Large intestine (tissue), 3 donors: ENCODE data around the gene C7orf57. TPM values are rescaled to one million over a fixed set of nuclear protein-coding genes. Genes with fewer than 3 reads are reported as not detected.

Source experiments
- DNase-seq, 2 donors: peaks; one replicate each; pipeline versions ENCODE4 v3.0.0 to v3.0.0-alpha.2; 2013
- H3K27ac ChIP-seq: one replicate; pipeline ENCODE4 v1.5.1; 2013; ENCODE audit warnings: low read length
- H3K27me3 ChIP-seq: 2 replicates; pipeline ENCODE4 v1.6.1; 2013; ENCODE audit warnings: low read length; ENCODE audit not compliant: control insufficient read depth, insufficient read depth
- H3K36me3 ChIP-seq: 2 replicates; pipeline ENCODE4 v1.6.1; 2013; ENCODE audit warnings: low read length; ENCODE audit not compliant: control insufficient read depth, insufficient read depth
- H3K4me1 ChIP-seq: one replicate; pipeline ENCODE4 v1.6.1; 2013; ENCODE audit warnings: low read length; ENCODE audit not compliant: control insufficient read depth, insufficient read depth
- H3K4me3 ChIP-seq: one replicate; pipeline ENCODE4 v1.5.1; 2013; ENCODE audit warnings: low read length
- H3K9me3 ChIP-seq: one replicate; pipeline ENCODE4 v1.6.1; 2013; ENCODE audit warnings: mild to moderate bottlenecking, low read depth, low read length, moderate library complexity; ENCODE audit not compliant: control insufficient read depth
- WGBS: methylation state at CpG from one replicate; pipeline ENCODE4 v1.1.5; 2013; ENCODE audit warnings: low lambda C conversion rate; ENCODE audit not compliant: insufficient coverage; 5-methylcytosine and 5-hydroxymethylcytosine counted together
- polyA plus RNA-seq: library from polyadenylated mRNA; unstranded; fragments of 120-200 nt; gene quantifications from one replicate; pipeline ENCODE4 v1.2.1, GENCODE V29; 2013

The C7orf57 gene
- polyA plus RNA-seq, 1 donor, result 0.28 TPM

DNA sequence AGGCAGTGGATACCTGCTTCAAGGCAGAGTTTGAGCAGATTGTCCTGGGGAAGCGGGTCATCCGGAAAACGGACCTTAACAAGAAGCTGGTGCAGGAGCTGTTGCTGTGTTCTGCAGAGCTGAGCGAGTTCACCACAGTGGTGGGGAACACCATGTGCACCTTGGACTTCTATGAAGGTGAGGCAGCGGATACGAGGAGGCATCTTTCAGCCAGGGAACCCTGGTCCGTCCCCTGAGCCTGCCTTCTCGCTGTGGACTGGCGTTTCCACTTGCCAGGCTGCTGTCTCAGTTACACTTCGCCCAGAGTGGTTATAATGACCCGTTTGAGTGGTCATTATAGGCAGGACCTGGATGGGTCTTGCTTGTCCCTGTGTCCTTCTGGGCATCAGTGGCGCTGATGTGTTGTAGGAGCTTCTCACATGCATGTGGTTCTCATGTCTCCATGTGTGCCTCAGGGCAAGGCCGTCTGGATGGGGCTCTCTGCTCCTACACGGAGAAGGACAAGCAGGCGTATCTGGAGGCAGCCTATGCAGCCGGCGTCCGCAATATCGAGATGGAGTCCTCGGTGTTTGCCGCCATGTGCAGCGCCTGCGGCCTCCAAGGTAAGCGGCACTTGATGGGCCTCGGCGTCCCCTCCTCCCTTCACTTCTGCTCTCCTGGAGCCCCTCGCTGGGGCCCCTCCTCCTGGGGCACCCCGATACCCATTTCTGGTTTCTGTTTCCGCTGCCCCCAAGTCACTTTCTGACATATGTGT is 71.7 kb downstream of the C7orf57 start:
- Histone ChIP-seq H3K4me3 (no peak overlapping the region), H3K27me3 (no peaks in the 10 kb centered on the region), H3K9me3 (no peaks in the 10 kb centered on the region), H3K27ac (no peak overlapping the region), H3K36me3 (peaks cover 20% of the 10 kb centered on the region), H3K4me1 (peaks cover 3% of the 10 kb centered on the region)
- WGBS, result 100% methylated on average over 2 of the region's 29 CpGs
- no peak for DNase-seq

DNA sequence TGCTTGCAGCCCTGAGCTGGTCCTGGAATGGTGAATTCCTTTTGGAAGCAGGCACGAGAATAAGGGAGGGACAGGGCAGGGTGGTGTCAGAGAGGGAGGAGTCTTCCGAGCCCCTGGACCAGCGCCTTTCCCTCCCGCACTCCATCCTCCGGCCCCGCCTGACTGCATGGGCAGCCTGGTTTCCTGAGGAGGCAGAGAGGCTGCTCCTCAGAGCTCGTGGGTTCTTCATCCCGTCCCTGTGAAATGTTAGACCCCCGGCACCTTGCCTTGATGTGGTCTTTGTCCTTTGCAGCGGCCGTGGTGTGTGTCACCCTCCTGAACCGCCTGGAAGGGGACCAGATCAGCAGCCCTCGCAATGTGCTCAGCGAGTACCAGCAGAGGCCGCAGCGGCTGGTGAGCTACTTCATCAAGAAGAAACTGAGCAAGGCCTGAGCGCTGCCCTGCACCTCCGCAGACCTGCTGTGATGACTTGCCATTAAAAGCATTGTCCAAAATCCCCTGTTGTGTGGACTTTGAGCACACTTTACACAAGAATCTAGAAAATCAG is 72.7 kb downstream of the C7orf57 start:
- DNase-seq, result no peak
- peaks cover 3% of the 10 kb centered on the region for H3K4me1 ChIP-seq
- WGBS, result no CpG with 5 or more reads among the region's 18 CpGs
- H3K4me3 ChIP-seq, result no peak overlapping the region
- no peaks in the 10 kb centered on the region for H3K27me3 ChIP-seq
- H3K9me3 ChIP-seq, result no peaks in the 10 kb centered on the region
- no peak overlapping the region for H3K27ac ChIP-seq
- peaks cover 14% of the 10 kb centered on the region for H3K36me3 ChIP-seq

DNA sequence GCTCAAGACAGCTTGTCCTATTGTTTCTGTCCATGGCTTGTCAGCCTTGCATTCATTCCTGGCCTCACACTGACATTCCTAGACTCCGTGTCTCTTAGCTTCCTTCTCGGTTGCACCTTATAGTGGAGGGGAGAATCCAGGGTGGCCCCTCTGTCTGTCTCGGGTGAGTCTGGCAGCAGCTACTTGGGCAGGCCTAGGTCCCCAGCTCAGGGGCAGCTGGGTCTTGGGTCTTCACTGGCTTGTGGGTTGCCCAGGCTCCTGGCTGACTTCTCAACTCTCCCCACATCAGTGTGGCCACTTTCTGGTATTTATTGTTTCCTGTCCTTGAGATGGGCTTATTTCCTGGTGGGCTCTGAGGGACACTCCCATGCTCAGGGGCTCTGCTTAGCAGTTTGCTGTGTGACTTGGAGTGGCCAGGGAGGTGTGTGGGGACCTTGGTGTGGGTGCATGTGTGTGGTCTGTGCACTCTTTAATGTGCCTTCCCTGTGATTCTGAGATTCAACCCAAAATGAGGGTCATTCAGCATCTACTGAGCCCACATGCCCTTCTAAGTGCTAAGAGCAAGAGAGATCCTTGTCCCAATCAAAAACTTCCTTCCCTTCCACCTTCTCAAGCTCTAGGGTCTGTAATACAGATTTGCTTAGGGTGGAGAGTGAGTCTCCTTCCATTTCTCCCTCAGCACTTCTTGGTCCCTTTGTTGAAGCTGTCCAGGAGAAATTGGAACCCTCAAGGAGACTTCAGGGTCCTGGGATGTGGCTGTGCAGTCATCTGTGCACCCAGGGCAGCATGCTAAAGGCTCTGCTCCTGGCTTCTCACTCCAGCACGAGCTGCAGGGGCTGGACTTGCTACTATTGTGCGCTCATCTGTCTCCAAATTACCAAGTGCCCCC is 73.9 kb downstream of the C7orf57 start:
- Histone ChIP-seq H3K36me3 (peaks cover 9% of the 10 kb centered on the region), H3K27ac (no peak overlapping the region), H3K4me1 (peaks cover 3% of the 10 kb centered on the region), H3K4me3 (no peak overlapping the region), H3K9me3 (no peaks in the 10 kb centered on the region), H3K27me3 (no peaks in the 10 kb centered on the region)
- no CpG with 5 or more reads among the region's 5 CpGs for WGBS
- no peak for DNase-seq

DNA sequence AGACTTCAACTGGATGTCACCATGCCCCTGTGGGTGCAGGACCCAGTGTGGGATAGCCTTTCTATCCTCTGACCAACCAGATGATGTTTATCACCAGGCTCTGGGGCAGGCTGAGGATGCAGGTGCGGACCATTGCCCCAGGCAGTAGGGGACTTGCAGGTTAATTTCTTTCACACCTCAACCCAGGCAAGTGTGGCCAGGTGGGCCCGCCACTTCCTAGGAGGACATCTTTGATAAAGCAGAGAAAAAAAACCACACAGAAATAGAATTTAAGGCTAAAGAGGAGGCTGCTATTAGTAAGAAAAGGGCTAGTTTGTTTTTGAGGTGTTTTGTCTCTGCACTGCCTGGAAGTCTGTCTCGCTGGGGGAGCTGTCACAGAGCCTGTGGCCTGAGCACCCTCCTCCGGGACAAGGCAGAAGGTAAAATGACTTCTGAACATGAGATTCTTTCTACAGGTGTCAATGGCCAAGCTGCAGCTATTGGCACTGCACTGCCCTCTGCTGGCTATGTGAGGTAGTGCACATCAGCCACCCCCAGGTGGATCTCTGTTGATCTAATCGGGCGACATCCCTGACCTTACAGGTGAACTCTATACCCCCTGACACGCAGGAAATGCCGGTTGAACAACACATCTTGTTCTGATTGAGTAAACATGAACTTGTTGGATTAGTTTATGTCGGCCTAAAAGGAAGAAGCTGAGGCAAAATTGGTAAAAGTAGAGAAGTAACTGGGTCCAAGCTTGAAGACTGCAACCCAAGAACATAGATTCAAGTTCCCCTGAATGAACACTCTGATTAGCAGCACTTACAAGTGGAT is 74.7 kb downstream of the C7orf57 start:
- no peak overlapping the region for H3K27ac ChIP-seq
- WGBS, result no CpG with 5 or more reads among the region's 9 CpGs

DNA sequence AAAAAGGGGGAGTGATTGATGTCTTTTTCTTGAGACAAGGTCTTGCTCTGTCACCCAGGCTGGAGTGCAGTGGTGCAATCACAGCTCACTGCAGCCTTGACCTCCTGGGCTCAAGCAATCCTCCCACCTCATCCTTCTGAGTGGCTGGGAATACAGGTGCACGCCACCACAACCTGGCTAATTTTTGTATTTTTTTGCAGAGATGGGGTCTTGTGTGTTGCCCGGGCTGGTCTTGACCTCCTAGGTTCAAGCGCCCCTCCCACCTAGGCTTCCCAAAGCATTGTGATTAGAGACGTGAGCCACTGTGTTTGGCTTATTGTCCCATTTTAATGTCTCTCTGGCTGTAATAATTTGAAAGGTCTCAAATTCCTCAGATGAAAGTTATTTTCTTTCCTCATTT is 75.5 kb downstream of the C7orf57 start:
- H3K9me3 ChIP-seq, result no peaks in the 10 kb centered on the region
- H3K4me3 ChIP-seq, result no peak overlapping the region
- DNase-seq, result no peak
- no peak overlapping the region for H3K27ac ChIP-seq
- no CpG with 5 or more reads among the region's 4 CpGs for WGBS
- H3K4me1 ChIP-seq, result peaks cover 3% of the 10 kb centered on the region
- peaks cover 9% of the 10 kb centered on the region for H3K36me3 ChIP-seq
- no peaks in the 10 kb centered on the region for H3K27me3 ChIP-seq

More for the DNA sequence above, 74.7 kb downstream of the C7orf57 start:
- H3K36me3 ChIP-seq, result peaks cover 9% of the 10 kb centered on the region
- no peaks in the 10 kb centered on the region for H3K9me3 ChIP-seq
- peaks cover 3% of the 10 kb centered on the region for H3K4me1 ChIP-seq
- no peak overlapping the region for H3K4me3 ChIP-seq
- peak; percentile 59 to 72 for DNase-seq
- H3K27me3 ChIP-seq, result no peaks in the 10 kb centered on the region

Other genes starting within 250 kb of the C7orf57 start
- gene PKD1L1, start 87.1 kb upstream of the C7orf57 start, polyA plus RNA-seq, result 1.0 TPM
- gene HUS1, start 55.9 kb upstream of the C7orf57 start, polyA plus RNA-seq, result 20.1 TPM
- gene SUN3, start 6.4 kb upstream of the C7orf57 start, polyA plus RNA-seq, result not detected
- gene UPP1, start 53.7 kb downstream of the C7orf57 start, polyA plus RNA-seq, result 10.6 TPM
- 0.28 TPM for gene ABCA13, start 135.9 kb downstream of the C7orf57 start, polyA plus RNA-seq